NCI-H345 treated with DMSO at 0.1 percent for 48 hours (cell line): ENCODE results near the gene PGS1.
A peak's percentile ranks its signal among the peaks of the same experiment; 100 is the strongest.

ENCODE experiments used
- DNase-seq: peaks from one replicate; lab custom pipeline; 2025; ENCODE audit not compliant: unreplicated experiment; lab: John Stamatoyannopoulos, UW

The PGS1 gene

GRCh38 chr17:78346605-78347250, 31.7 kb upstream of the PGS1 start:
- DNase-seq, result no peak

- no peak for DNase-seq
Observed at GRCh38 chr17:78347453-78347852, 31.0 kb upstream of the PGS1 start.

GRCh38 chr17:78348055-78348770, 30.2 kb upstream of the PGS1 start:
- no peak for DNase-seq

- no peak for DNase-seq
Observed at GRCh38 chr17:78349891-78350642, 28.4 kb upstream of the PGS1 start.

GRCh38 chr17:78351449-78352006, 26.9 kb upstream of the PGS1 start:
- DNase-seq, result no peak

GRCh38 chr17:78353834-78354233, 24.6 kb upstream of the PGS1 start:
- no peak for DNase-seq

- DNase-seq, result no peak
Observed at GRCh38 chr17:78355045-78355641, 23.3 kb upstream of the PGS1 start.

- no peak for DNase-seq
Observed at GRCh38 chr17:78355701-78356100, 22.7 kb upstream of the PGS1 start.

- no peak for DNase-seq
Observed at GRCh38 chr17:78356101-78356713, 22.2 kb upstream of the PGS1 start.

- DNase-seq, result no peak
Observed at GRCh38 chr17:78357177-78357586, 21.3 kb upstream of the PGS1 start.

GRCh38 chr17:78357672-78358537, 20.5 kb upstream of the PGS1 start:
- DNase-seq, result no peak

- no peak for DNase-seq
Observed at GRCh38 chr17:78358538-78359320, 19.7 kb upstream of the PGS1 start.

GRCh38 chr17:78359321-78359996, 19.0 kb upstream of the PGS1 start:
- no peak for DNase-seq

GRCh38 chr17:78359997-78360370, 18.5 kb upstream of the PGS1 start, which contains the start of gene SOCS3:
TSS of gene SOCS3 (minus strand) at chr17:78360077. CDS start at chr17:78359095, 982 bp downstream.
- peak; percentile 73 for DNase-seq

- peak; percentile 92 for DNase-seq
Observed at GRCh38 chr17:78360371-78361224, 17.9 kb upstream of the PGS1 start.

GRCh38 chr17:78361225-78361701, 17.2 kb upstream of the PGS1 start:
- no peak for DNase-seq

- DNase-seq, result no peak
Observed at GRCh38 chr17:78362232-78362631, 16.2 kb upstream of the PGS1 start.
